ENCODE results near the gene DGKB. TPM values are rescaled to one million over a fixed set of nuclear protein-coding genes. Genes with fewer than 3 reads are reported as not detected.

Gene DGKB
- total and polyA plus RNA-seq, 8 donors = 0.20 to 260 (median 3.2) TPM; not detected in 4

DNA sequence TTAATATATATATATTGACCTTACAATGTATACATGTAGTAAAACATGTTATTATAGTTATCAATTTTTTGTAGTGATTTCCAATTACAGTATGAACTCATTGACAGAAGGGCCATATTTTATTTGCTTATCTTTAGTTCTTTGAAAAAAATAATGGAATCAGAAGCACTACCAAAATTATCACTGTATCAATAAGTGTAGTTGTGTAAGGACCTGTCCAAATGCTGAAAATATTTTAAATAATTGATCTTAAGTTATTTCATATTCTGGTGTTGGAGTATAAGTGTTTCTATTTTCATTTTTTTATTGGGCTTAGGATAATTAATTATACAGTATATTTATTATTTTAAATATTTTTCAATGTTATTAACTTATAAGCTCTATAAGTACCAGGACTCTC lies 8.5 kb upstream of the DGKB start:
- no peaks in the 10 kb centered on the region for H3K36me3 ChIP-seq
- H3K27me3 ChIP-seq = no peaks in the 10 kb centered on the region
- intact Hi-C loops (cut with DNase I; ENCODE audit: low total_unique reads) = no loop called here
- no peak overlapping the region for H3K27ac ChIP-seq
- no peaks in the 10 kb centered on the region for H3K9me3 ChIP-seq
- DNase-seq = no peak
- no peaks in the 10 kb centered on the region for H3K4me1 ChIP-seq
- H3K4me3 ChIP-seq = no peak overlapping the region
- TF ChIP-seq POLR2AphosphoS5 (IDR thresholded peaks at IDR 0.05) = no peak
- no peak for TF ChIP-seq POLR2A (IDR thresholded peaks at IDR 0.05)

DNA sequence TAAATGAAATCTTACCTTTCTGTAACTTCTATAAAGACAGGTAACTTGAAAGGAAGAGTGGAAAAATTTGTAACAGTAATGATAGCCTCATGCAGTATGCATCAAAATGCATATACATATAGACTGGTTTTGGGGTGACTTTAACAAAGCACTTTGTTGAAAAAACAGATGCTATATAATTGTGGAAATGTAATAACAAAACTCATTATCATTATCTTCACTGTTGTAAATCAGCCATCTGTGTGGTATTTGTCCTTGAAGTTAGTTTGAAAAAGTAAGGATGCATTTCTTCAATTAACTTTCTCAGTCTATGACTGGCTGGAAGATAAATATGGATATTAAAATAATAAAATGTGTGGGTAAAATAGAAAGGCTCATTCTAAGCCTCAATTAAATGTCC lies 6.1 kb upstream of the DGKB start:
- TF ChIP-seq POLR2A (IDR thresholded peaks at IDR 0.05) = no peak
- no peak overlapping the region for H3K27ac ChIP-seq
- no peaks in the 10 kb centered on the region for H3K9me3 ChIP-seq
- intact Hi-C loops (cut with DNase I; ENCODE audit: low total_unique reads) = no loop called here
- no peak for DNase-seq
- H3K36me3 ChIP-seq = no peaks in the 10 kb centered on the region
- H3K4me1 ChIP-seq = no peaks in the 10 kb centered on the region
- H3K27me3 ChIP-seq = no peaks in the 10 kb centered on the region
- no peak overlapping the region for H3K4me3 ChIP-seq

DNA sequence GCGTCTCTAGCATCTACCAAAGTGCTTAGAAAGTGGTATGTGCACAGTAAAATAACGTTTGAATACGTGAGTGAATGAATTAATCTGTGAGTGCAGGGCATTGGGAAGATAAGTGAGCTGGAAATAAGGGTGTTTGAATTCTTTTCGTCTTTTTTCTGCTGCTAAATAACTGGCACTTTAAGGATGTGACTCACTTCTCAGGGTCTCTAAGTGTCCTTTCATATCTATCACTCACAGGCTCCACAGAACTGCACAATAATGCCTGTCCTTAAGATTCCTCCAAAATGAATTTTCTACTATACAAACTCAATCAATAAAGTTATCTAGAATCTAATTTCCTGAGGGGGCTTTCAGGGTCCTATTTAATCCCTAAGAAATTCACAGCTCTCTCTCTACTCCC lies 3.2 kb upstream of the DGKB start:
- Histone ChIP-seq H3K9me3 (no peaks in the 10 kb centered on the region), H3K36me3 (no peaks in the 10 kb centered on the region), H3K27ac (no peak overlapping the region), H3K4me1 (peaks cover 0 to 5% (median 2%) of the 10 kb centered on the region in 4 donors), H3K27me3 (peaks cover 0 to 5% (median 0%) of the 10 kb centered on the region in 3 donors), H3K4me3 (no peak overlapping the region)
- no peak for DNase-seq
- TF ChIP-seq EP300 (IDR thresholded peaks at IDR 0.05) (no peak), POLR2A (IDR thresholded peaks at IDR 0.05) (no peak), POLR2AphosphoS5 (IDR thresholded peaks at IDR 0.05) (no peak)
- TF ChIP-seq, protein P1, sequence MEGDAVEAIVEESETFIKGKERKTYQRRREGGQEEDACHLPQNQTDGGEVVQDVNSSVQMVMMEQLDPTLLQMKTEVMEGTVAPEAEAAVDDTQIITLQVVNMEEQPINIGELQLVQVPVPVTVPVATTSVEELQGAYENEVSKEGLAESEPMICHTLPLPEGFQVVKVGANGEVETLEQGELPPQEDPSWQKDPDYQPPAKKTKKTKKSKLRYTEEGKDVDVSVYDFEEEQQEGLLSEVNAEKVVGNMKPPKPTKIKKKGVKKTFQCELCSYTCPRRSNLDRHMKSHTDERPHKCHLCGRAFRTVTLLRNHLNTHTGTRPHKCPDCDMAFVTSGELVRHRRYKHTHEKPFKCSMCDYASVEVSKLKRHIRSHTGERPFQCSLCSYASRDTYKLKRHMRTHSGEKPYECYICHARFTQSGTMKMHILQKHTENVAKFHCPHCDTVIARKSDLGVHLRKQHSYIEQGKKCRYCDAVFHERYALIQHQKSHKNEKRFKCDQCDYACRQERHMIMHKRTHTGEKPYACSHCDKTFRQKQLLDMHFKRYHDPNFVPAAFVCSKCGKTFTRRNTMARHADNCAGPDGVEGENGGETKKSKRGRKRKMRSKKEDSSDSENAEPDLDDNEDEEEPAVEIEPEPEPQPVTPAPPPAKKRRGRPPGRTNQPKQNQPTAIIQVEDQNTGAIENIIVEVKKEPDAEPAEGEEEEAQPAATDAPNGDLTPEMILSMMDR (IDR thresholded peaks at IDR 0.05) = no peak
- intact Hi-C loops (cut with DNase I; ENCODE audit: low total_unique reads) = no loop called here
- WGBS, 5 donors = 42 to 57% (median 51%) methylated on average over 4 of the region's 4 CpGs

DNA sequence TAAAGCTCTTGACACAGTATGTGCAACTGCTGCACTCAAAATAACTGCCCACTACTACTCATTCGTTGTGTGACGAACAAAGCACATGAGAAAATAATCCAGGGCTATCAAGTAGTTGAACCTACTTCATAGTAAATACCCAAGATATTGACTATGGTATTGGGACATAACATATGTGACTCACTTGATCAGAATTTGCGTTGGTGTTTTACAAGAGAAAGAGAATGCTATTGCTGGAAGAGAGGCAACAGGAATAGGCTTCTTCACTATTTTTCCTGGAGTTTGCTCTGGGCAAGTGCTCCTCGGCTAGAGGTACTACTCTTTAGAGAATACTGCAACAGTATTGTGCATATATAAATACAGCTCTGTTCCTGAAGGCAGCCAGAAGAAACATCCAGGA lies 2.5 kb downstream of the DGKB start:
- intact Hi-C loops (cut with DNase I; ENCODE audit: low total_unique reads) = no loop called here
- no peak for DNase-seq
- peaks cover 0 to 5% (median 0%) of the 10 kb centered on the region in 3 donors for H3K27me3 ChIP-seq
- TF ChIP-seq POLR2A (IDR thresholded peaks at IDR 0.05) (no peak), POLR2AphosphoS5 (IDR thresholded peaks at IDR 0.05) (no peak), EP300 (IDR thresholded peaks at IDR 0.05) (no peak)
- TF ChIP-seq, protein P1 (IDR thresholded peaks at IDR 0.05) = no peak
- no peak overlapping the region for H3K27ac ChIP-seq
- peaks cover 0 to 5% (median 2%) of the 10 kb centered on the region in 4 donors for H3K4me1 ChIP-seq
- H3K36me3 ChIP-seq = no peaks in the 10 kb centered on the region
- H3K4me3 ChIP-seq = no peak overlapping the region
- H3K9me3 ChIP-seq = no peaks in the 10 kb centered on the region
- 81 to 91% (median 87%) methylated on average over 4 of the region's 4 CpGs for WGBS, 5 donors

DNA sequence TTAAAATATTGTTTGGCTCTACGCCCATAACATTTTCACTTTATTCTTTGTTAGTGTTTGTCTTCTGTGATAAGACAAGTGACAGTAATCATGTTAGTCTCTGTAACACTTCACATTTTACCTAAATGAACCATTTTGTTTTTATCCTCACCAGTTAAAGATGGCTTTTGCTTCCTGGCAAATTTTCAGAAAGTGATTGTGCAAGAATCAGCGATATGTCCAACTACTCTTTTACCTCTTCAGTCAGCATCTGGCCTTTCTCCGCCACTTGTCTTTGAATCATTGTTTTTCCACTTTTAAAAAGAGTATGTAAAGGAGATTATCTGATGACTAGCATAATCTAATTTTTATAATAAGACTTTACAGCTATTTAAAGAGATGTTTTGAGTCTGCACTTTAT lies 3.5 kb downstream of the DGKB start:
- DNase-seq = peak in 1 of 2 donors; percentile 20
- peaks cover 0 to 5% (median 0%) of the 10 kb centered on the region in 3 donors for H3K27me3 ChIP-seq
- no peaks in the 10 kb centered on the region for H3K9me3 ChIP-seq
- intact Hi-C loops (cut with DNase I; ENCODE audit: low total_unique reads) = no loop called here
- no peaks in the 10 kb centered on the region for H3K36me3 ChIP-seq
- TF ChIP-seq POLR2AphosphoS5 (IDR thresholded peaks at IDR 0.05) (peak in 1 of 3 donors; percentile 7), EP300 (IDR thresholded peaks at IDR 0.05) (no peak)
- H3K4me3 ChIP-seq = no peak overlapping the region
- peaks cover 0 to 5% (median 2%) of the 10 kb centered on the region in 4 donors for H3K4me1 ChIP-seq
- 66 to 85% (median 77%) methylated on average over 3 of the region's 3 CpGs for WGBS, 5 donors
- H3K27ac ChIP-seq = no peak overlapping the region

DNA sequence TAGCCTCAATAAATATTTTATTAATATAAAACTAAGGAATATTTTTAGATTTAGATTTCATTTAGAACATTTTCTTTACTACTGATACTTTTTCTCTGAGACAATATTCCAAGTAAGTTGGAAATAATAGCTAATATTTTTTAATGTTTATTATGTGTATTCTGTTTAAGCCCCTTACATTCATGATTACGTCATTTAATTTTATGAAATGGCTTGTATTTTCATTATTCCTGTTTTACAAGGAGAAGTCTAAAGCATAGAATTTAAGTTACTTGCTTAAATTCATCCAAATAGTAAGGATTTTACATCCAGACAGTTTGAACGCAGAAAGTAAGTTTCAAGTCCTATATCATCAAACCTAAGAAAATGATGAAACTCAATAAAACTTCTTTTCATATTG lies 6.1 kb downstream of the DGKB start:
- Histone ChIP-seq H3K36me3 (no peaks in the 10 kb centered on the region), H3K4me3 (no peak overlapping the region), H3K27me3 (no peaks in the 10 kb centered on the region), H3K9me3 (no peaks in the 10 kb centered on the region), H3K4me1 (no peaks in the 10 kb centered on the region), H3K27ac (no peak overlapping the region)
- WGBS, 5 donors = 89 to 96% (median 91%) methylated on average over 2 of the region's 2 CpGs
- DNase-seq = no peak
- no peak for TF ChIP-seq POLR2AphosphoS5 (IDR thresholded peaks at IDR 0.05)
- no peak for TF ChIP-seq EP300 (IDR thresholded peaks at IDR 0.05)
- no peak for TF ChIP-seq POLR2A (IDR thresholded peaks at IDR 0.05)
- TF ChIP-seq, protein P1 (IDR thresholded peaks at IDR 0.05) = no peak
- intact Hi-C loops (cut with DNase I; ENCODE audit: low total_unique reads) = no loop called here

Measured in stomach (tissue), 9 donors.